IPS-18a (cell line): ENCODE data around the gene TBX22.
"Not testable (repeated sequence)": the region's sequence is repeated elsewhere in the genome, so short reads cannot be mapped to it uniquely, and the experiment has no call there.

Source experiments
- H3K27ac ChIP-seq: one replicate; pipeline ENCODE4 v1.5.1; 2013; ENCODE audit warnings: low read length
- H3K27me3 ChIP-seq: one replicate; pipeline ENCODE4 v1.6.1; 2013; ENCODE audit warnings: mild to moderate bottlenecking, low read length; ENCODE audit not compliant: control insufficient read depth, insufficient read depth
- H3K36me3 ChIP-seq: one replicate; pipeline ENCODE4 v1.6.1; 2013; ENCODE audit warnings: low read depth, low read length; ENCODE audit not compliant: control insufficient read depth
- H3K4me1 ChIP-seq: one replicate; pipeline ENCODE4 v1.6.1; 2013; ENCODE audit warnings: low read depth, low read length; ENCODE audit not compliant: control insufficient read depth
- H3K4me3 ChIP-seq: one replicate; pipeline ENCODE4 v1.5.1; 2013; ENCODE audit warnings: low read length
- H3K9ac ChIP-seq: one replicate; pipeline ENCODE4 v1.6.1; 2013; ENCODE audit warnings: mild to moderate bottlenecking, low read length, moderate library complexity
- H3K9me3 ChIP-seq: one replicate; pipeline ENCODE4 v1.6.1; 2013; ENCODE audit warnings: low read depth, low read length; ENCODE audit not compliant: control insufficient read depth

The TBX22 gene

GRCh38 chrX:80014141-80014940 is at the start of gene TBX22:
Gene TBX22 (plus strand): TSS chrX:80014753. CDS start chrX:80022270, 7,517 bp downstream.
- peaks cover 8% of the 10 kb centered on the region for H3K9me3 ChIP-seq
- no peak within 1 kb of the TSS for H3K27ac ChIP-seq
- no peaks in the 10 kb centered on the region for H3K27me3 ChIP-seq
- H3K4me1 ChIP-seq, result peaks cover 3% of the 10 kb centered on the region
- no peak within 1 kb of the TSS for H3K9ac ChIP-seq
- no peaks in the 10 kb centered on the region for H3K36me3 ChIP-seq
- no peak within 1 kb of the TSS for H3K4me3 ChIP-seq

- Histone ChIP-seq H3K4me3 (no peak overlapping the region), H3K27me3 (no peaks in the 10 kb centered on the region), H3K36me3 (no peaks in the 10 kb centered on the region), H3K27ac (no peak overlapping the region), H3K9ac (no peak overlapping the region), H3K4me1 (no peaks in the 10 kb centered on the region), H3K9me3 (peaks cover 26% of the 10 kb centered on the region)
These were observed 38.9 kb upstream of the TBX22 start for GRCh38 chrX:79975605-79976004.

GRCh38 chrX:80004458-80004857 is 10.1 kb upstream of the TBX22 start:
- H3K27ac ChIP-seq, result no peak overlapping the region
- no peak overlapping the region for H3K9ac ChIP-seq
- no peaks in the 10 kb centered on the region for H3K4me1 ChIP-seq
- H3K4me3 ChIP-seq, result no peak overlapping the region
- no peaks in the 10 kb centered on the region for H3K27me3 ChIP-seq
- H3K9me3 ChIP-seq, result peaks cover 14% of the 10 kb centered on the region
- H3K36me3 ChIP-seq, result no peaks in the 10 kb centered on the region

GRCh38 chrX:80011522-80011921 is 3.0 kb upstream of the TBX22 start:
- Histone ChIP-seq H3K4me3 (no peak overlapping the region), H3K9ac (no peak overlapping the region)

GRCh38 chrX:80016182-80016581 is 1.6 kb downstream of the TBX22 start:
- Histone ChIP-seq H3K27me3 (no peaks in the 10 kb centered on the region), H3K4me3 (no peak overlapping the region), H3K36me3 (no peaks in the 10 kb centered on the region), H3K27ac (no peak overlapping the region), H3K4me1 (peaks cover 4% of the 10 kb centered on the region), H3K9me3 (peaks cover 7% of the 10 kb centered on the region), H3K9ac (no peak overlapping the region)

More at GRCh38 chrX:80011522-80011921, 3.0 kb upstream of the TBX22 start:
- H3K4me1 ChIP-seq, result peaks cover 3% of the 10 kb centered on the region
- no peak overlapping the region for H3K27ac ChIP-seq
- H3K27me3 ChIP-seq, result no peaks in the 10 kb centered on the region
- H3K36me3 ChIP-seq, result no peaks in the 10 kb centered on the region
- peaks cover 16% of the 10 kb centered on the region for H3K9me3 ChIP-seq

GRCh38 chrX:80021621-80022020 is 7.1 kb downstream of the TBX22 start:
- Histone ChIP-seq H3K9ac (no peak overlapping the region), H3K36me3 (no peaks in the 10 kb centered on the region), H3K27ac (no peak overlapping the region), H3K4me1 (peaks cover 5% of the 10 kb centered on the region), H3K27me3 (peaks cover 9% of the 10 kb centered on the region), H3K9me3 (peaks cover 7% of the 10 kb centered on the region), H3K4me3 (peak overlapping the region; percentile 72)

- Histone ChIP-seq H3K9ac (peak overlapping the region; percentile 56), H3K4me1 (peaks cover 5% of the 10 kb centered on the region), H3K36me3 (no peaks in the 10 kb centered on the region), H3K27ac (no peak overlapping the region), H3K9me3 (peaks cover 9% of the 10 kb centered on the region), H3K4me3 (peak overlapping the region; percentile 72), H3K27me3 (peaks cover 9% of the 10 kb centered on the region)
These were observed 7.9 kb downstream of the TBX22 start for GRCh38 chrX:80022363-80023031.

- peaks cover 5% of the 10 kb centered on the region for H3K4me1 ChIP-seq
- peaks cover 23% of the 10 kb centered on the region for H3K9me3 ChIP-seq
- peaks cover 9% of the 10 kb centered on the region for H3K27me3 ChIP-seq
- H3K4me3 ChIP-seq, result no peak overlapping the region
- no peak overlapping the region for H3K9ac ChIP-seq
- H3K36me3 ChIP-seq, result no peaks in the 10 kb centered on the region
- no peak overlapping the region for H3K27ac ChIP-seq
These were observed 11.6 kb downstream of the TBX22 start for GRCh38 chrX:80026116-80026515.

GRCh38 chrX:80066156-80066555 is 51.6 kb downstream of the TBX22 start:
- H3K9ac ChIP-seq, H3K4me3 ChIP-seq, H3K4me1 ChIP-seq, H3K27ac ChIP-seq, H3K27me3 ChIP-seq, H3K36me3 ChIP-seq: not testable (repeated sequence)
- H3K9me3 ChIP-seq, result peaks cover 52% of the 10 kb centered on the region

GRCh38 chrX:80075625-80076024 is 61.1 kb downstream of the TBX22 start:
- H3K27ac ChIP-seq, H3K36me3 ChIP-seq, H3K9ac ChIP-seq, H3K4me1 ChIP-seq, H3K4me3 ChIP-seq, H3K27me3 ChIP-seq: not testable (repeated sequence)
- H3K9me3 ChIP-seq, result peaks cover 45% of the 10 kb centered on the region
